GM23248 (cell line): Measurements from ENCODE around the gene TRIM27. TPM values are rescaled to one million over a fixed set of nuclear protein-coding genes. Genes with fewer than 3 reads are reported as not detected.

Experiments used
- DNase-seq: peaks from one replicate; pipeline ENCODE4 v3.0.0-alpha.2; 2015
- H2AFZ ChIP-seq: fragments of 200-600 bp; sonication (generic); 2 replicates; pipeline ENCODE4 v1.6.1; 2016; ENCODE audit warnings: antibody characterized with exemption
- H3F3A ChIP-seq: fragments of 200-600 bp; sonication (generic); 2 replicates; pipeline ENCODE4 v1.6.1; 2016; ENCODE audit warnings: mild to moderate bottlenecking, antibody characterized with exemption, mixed run types; ENCODE audit not compliant: insufficient read depth
- H3K27ac ChIP-seq: fragments of 200-600 bp; sonication (generic); 2 replicates; pipeline ENCODE4 v1.5.1; 2016; ENCODE audit warnings: mild to moderate bottlenecking
- H3K27me3 ChIP-seq: fragments of 200-600 bp; sonication (generic); replicated peaks from 2 replicates; pipeline ENCODE4 v1.6.1; 2016; ENCODE audit warnings: mild to moderate bottlenecking; ENCODE audit not compliant: insufficient read depth
- H3K36me3 ChIP-seq: fragments of 200-600 bp; sonication (generic); 2 replicates; pipeline ENCODE4 v1.6.1; 2016; ENCODE audit warnings: low read depth, mild to moderate bottlenecking
- H3K4me1 ChIP-seq: fragments of 200-600 bp; sonication (generic); 2 replicates; pipeline ENCODE4 v1.6.1; 2016; ENCODE audit warnings: mild to moderate bottlenecking; ENCODE audit not compliant: insufficient read depth
- H3K4me2 ChIP-seq: fragments of 200-600 bp; sonication (generic); one replicate; pipeline ENCODE4 v1.6.1; 2016; ENCODE audit warnings: mild to moderate bottlenecking; ENCODE audit not compliant: unreplicated experiment
- H3K4me3 ChIP-seq: fragments of 200-600 bp; sonication (generic); 2 replicates; pipeline ENCODE4 v1.5.1; 2016; ENCODE audit warnings: mild to moderate bottlenecking
- H3K79me2 ChIP-seq: fragments of 200-600 bp; sonication (generic); 2 replicates; pipeline ENCODE4 v1.6.1; 2016; ENCODE audit warnings: mild to moderate bottlenecking; ENCODE audit not compliant: insufficient read depth
- H3K9ac ChIP-seq: fragments of 200-600 bp; sonication (generic); 2 replicates; pipeline ENCODE4 v1.6.1; 2016; ENCODE audit warnings: mild to moderate bottlenecking
- H3K9me2 ChIP-seq: fragments of 200-600 bp; sonication (generic); 2 replicates; pipeline ENCODE4 v1.6.1; 2016; ENCODE audit warnings: mixed run types, mild to moderate bottlenecking, moderate library complexity; ENCODE audit not compliant: insufficient read depth
- H3K9me3 ChIP-seq: fragments of 200-600 bp; sonication (generic); one replicate; pipeline ENCODE4 v1.6.1; 2017; ENCODE audit warnings: low read depth
- H4K20me1 ChIP-seq: fragments of 200-600 bp; sonication (generic); 2 replicates; pipeline ENCODE4 v1.6.0; 2016; ENCODE audit not compliant: insufficient read depth
- EZH2 ChIP-seq: fragments of 200-600 bp; sonication (generic); IDR thresholded peaks from 2 replicates; pipeline ENCODE4 v1.6.1; 2018; ENCODE audit warnings: antibody characterized with exemption, mild to moderate bottlenecking; ENCODE audit not compliant: insufficient read depth, poor library complexity, severe bottlenecking
- EZH2phosphoT487 ChIP-seq: fragments of 200-600 bp; sonication (generic); IDR thresholded peaks from 2 replicates; pipeline ENCODE4 v1.6.1; 2018; ENCODE audit warnings: antibody characterized with exemption, moderate library complexity, mild to moderate bottlenecking, low read depth; ENCODE audit not compliant: insufficient read depth
- WGBS, 2 experiments: methylation state at CpG; one replicate each; pipeline ENCODE4 v1.1.6; 2015 to 2017; ENCODE audit warnings: low lambda C conversion rate in 2 of 2, low coverage in 1 of 2; ENCODE audit errors: missing lambda C conversion rate in 2 of 2; 5-methylcytosine and 5-hydroxymethylcytosine counted together
- in situ Hi-C: fragments of 300-500 bp; cut with MboI; formaldehyde crosslinking; loops from 2 replicates; pipeline ENCODE4 v1.15.0; 2020
- polyA plus RNA-seq: library from polyadenylated mRNA; unstranded; fragments of >200 nt; fragmentation: Nextera tagmentation; extraction: Ambion mirVana; gene quantifications from 2 replicates; pipeline ENCODE4 v1.2.1, GENCODE V29; 2016
- total RNA-seq: library from RNA; depleted of rRNA; stranded (reverse); fragments of >200 nt; shearing (Covaris generic); gene quantifications from 2 replicates; pipeline ENCODE4 v1.2.3, GENCODE V29; 2014

Gene TRIM27
- total and polyA plus RNA-seq, 2 experiments from 2014 or later: 40.2 to 67.7 TPM

DNA sequence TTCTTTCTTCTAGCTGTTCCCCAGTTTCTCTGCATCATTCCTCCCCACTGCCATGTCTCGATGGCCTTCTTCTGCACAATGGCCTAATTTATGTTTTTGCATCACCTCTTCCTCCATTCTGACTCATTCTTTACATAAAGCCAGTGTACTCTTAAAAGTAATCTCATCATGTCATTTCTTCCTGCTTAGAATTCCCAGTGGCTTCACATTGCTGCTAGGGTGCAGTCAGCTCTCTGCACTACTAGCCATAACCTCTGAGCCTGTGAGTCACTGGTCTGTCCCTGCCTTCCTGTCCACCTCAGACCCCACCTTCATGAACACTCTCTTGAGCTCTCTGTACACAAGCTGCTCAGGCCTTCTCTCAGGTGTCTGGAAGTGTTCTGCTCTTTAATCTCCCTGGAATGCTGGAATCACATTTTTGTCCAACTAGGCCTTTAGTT lies 24.1 kb upstream of the TRIM27 start:
- WGBS, 2 experiments: 93 to 96% methylated on average over 1 of the region's 1 CpG
- H3K4me1 ChIP-seq: no peaks in the 10 kb centered on the region
- H3K36me3 ChIP-seq: no peaks in the 10 kb centered on the region
- in situ Hi-C loops: no loop called here
- H3K9me2 ChIP-seq: no peaks in the 10 kb centered on the region
- H3F3A ChIP-seq: peaks cover 19% of the 10 kb centered on the region
- no peak overlapping the region for H3K4me3 ChIP-seq
- no peak overlapping the region for H3K9ac ChIP-seq
- peak; percentile 30 for DNase-seq
- TF ChIP-seq EZH2phosphoT487: no peak
- H2AFZ ChIP-seq: no peak overlapping the region
- no peaks in the 10 kb centered on the region for H3K79me2 ChIP-seq
- no peaks in the 10 kb centered on the region for H3K9me3 ChIP-seq
- no peak overlapping the region for H3K4me2 ChIP-seq
- H3K27me3 ChIP-seq: no peaks in the 10 kb centered on the region
- no peak overlapping the region for H3K27ac ChIP-seq
- no peaks in the 10 kb centered on the region for H4K20me1 ChIP-seq

DNA sequence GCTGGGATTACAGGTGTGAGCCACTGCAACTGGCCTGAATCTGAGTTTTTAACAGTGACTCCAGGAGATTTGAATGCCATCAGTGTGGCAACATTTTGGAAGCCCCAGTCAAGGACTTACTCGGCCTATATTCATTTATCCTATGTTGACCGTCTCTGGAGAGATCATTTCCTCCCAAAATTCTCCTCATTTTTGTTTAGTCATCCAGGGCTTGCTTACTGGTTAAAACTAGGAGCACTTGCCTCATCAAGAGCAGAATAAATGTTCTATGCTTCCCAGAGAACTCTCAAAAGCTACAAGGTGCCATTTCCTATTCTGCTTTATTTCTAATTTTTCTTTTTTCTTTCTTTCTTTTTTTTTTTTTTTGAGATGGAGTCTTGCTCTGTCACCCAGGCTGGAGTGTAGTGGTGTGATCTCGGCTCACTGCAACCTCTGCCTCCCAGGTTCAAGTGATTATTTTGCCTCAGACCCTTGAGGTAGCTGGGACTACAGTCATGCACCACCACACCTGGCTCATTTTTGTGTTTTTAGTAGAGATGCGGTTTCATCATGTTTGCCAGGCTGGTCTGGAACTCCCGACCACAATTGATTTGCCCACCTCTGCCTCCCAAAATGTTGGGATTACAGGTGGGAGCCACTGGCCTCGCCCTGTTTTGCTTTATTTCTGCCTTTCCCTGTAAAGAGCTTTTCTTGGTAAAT lies 23.4 kb upstream of the TRIM27 start:
- no peaks in the 10 kb centered on the region for H3K27me3 ChIP-seq
- no peak overlapping the region for H2AFZ ChIP-seq
- H3K9me2 ChIP-seq: no peaks in the 10 kb centered on the region
- H3K27ac ChIP-seq: no peak overlapping the region
- no peak overlapping the region for H3K4me2 ChIP-seq
- no peaks in the 10 kb centered on the region for H3K9me3 ChIP-seq
- peaks cover 13% of the 10 kb centered on the region for H3F3A ChIP-seq
- no peaks in the 10 kb centered on the region for H3K4me1 ChIP-seq
- no peak overlapping the region for H3K4me3 ChIP-seq
- no peaks in the 10 kb centered on the region for H3K79me2 ChIP-seq
- no peak for TF ChIP-seq EZH2phosphoT487
- no peak for TF ChIP-seq EZH2
- in situ Hi-C loops: no loop called here
- H3K36me3 ChIP-seq: no peaks in the 10 kb centered on the region
- H3K9ac ChIP-seq: no peak overlapping the region
- no peak for DNase-seq
- 69 to 70% methylated on average over 6 of the region's 6 CpGs for WGBS, 2 experiments
- no peaks in the 10 kb centered on the region for H4K20me1 ChIP-seq

DNA sequence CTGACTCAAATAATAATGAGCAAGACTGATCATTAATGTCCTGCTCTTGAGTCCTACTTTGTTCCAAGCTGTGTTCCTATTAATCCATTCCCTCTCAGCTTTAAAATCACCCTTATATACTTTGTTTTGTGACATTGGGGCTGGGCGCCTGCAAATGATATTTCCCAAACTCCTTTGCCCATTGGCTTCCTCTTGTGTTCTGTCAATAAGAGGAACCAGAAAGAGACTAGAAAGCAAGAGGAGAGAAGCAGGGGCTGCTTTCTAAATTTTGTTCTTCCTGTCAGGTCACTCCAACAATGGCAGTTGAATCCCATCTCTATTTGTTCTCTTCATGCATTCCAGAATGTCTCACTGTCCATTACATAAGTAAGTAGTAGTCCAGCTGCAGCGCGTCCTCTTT lies 21.6 kb upstream of the TRIM27 start:
- peaks cover 19% of the 10 kb centered on the region for H3F3A ChIP-seq
- no peak overlapping the region for H3K4me3 ChIP-seq
- no peak for TF ChIP-seq EZH2
- TF ChIP-seq EZH2phosphoT487: no peak
- no peak for DNase-seq
- in situ Hi-C loops: no loop called here
- no peak overlapping the region for H3K9ac ChIP-seq
- no peak overlapping the region for H2AFZ ChIP-seq
- H3K27ac ChIP-seq: no peak overlapping the region
- H3K4me2 ChIP-seq: no peak overlapping the region
- no peaks in the 10 kb centered on the region for H3K9me2 ChIP-seq
- no peaks in the 10 kb centered on the region for H3K4me1 ChIP-seq
- no peaks in the 10 kb centered on the region for H4K20me1 ChIP-seq
- no peaks in the 10 kb centered on the region for H3K36me3 ChIP-seq
- no peaks in the 10 kb centered on the region for H3K27me3 ChIP-seq
- H3K9me3 ChIP-seq: no peaks in the 10 kb centered on the region
- no peaks in the 10 kb centered on the region for H3K79me2 ChIP-seq
- 75 to 89% methylated on average over 3 of the region's 3 CpGs for WGBS, 2 experiments

DNA sequence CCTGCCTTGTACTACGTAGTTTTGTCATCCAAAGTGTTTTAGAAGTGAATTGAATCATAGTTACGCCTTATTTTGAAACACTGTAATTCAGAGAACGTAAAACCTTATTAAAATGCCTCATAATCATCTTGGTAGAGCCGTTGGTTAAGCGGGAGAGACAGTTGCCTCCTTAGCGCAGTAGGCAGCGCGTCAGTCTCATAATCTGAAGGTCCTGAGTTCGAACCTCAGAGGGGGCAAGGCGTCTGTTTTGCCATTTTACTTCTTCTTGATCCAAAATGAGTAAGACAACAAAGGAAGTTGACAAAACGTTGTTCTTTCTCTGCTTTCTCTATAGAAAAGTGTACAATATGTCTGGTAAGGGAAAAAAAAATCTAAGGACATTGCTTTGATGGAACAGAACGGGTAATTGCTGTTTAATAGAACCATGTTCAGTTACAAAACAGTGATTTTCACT lies 20.7 kb upstream of the TRIM27 start:
- 1% methylated on average over 12 of the region's 12 CpGs for WGBS, 2 experiments
- Histone ChIP-seq H3K36me3 (no peaks in the 10 kb centered on the region), H4K20me1 (no peaks in the 10 kb centered on the region), H3K27me3 (no peaks in the 10 kb centered on the region), H3K4me2 (peak overlapping the region; percentile 99), H3K9ac (peak overlapping the region; percentile 78), H3K79me2 (no peaks in the 10 kb centered on the region), H3K27ac (peak overlapping the region; percentile 68), H3K4me1 (no peaks in the 10 kb centered on the region), H3K4me3 (peak overlapping the region; percentile 82), H3K9me3 (no peaks in the 10 kb centered on the region), H3K9me2 (no peaks in the 10 kb centered on the region), H2AFZ (peak overlapping the region; percentile 98), H3F3A (peaks cover 28% of the 10 kb centered on the region)
- in situ Hi-C loops: no loop called here
- TF ChIP-seq EZH2phosphoT487 (no peak), EZH2 (no peak)
- peak; percentile 80 for DNase-seq
